HG03039 (cell line): ENCODE results near the gene LRRFIP2.

ENCODE experiments used
- ATAC-seq: cut with Tn5 transposase; IDR thresholded peaks from one replicate; pipeline ENCODE4 v1.9.1; 2021; ENCODE audit warnings: mild to moderate bottlenecking, moderate library complexity; ENCODE audit not compliant: unreplicated experiment

Gene LRRFIP2

DNA sequence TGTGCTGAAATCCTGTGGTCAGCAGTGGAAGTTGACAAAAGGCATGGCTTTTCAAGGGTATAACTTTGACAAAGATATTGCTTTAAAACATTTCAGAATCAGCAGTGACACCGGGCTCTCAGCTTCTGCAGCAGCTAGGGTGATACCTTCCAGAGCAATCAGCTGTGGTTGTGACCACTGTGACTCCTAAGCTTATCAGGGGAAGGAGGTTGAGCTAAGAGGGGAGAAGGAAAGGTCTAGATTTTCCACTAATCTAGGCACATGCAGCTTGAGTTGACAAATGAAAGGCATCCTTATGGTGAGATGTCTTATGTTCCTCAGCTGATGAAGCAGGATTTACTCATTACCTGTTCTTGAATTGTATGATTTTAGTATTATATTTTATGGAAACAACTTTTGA, 16.3 kb upstream of the LRRFIP2 start:
- ATAC-seq, result no peak

DNA sequence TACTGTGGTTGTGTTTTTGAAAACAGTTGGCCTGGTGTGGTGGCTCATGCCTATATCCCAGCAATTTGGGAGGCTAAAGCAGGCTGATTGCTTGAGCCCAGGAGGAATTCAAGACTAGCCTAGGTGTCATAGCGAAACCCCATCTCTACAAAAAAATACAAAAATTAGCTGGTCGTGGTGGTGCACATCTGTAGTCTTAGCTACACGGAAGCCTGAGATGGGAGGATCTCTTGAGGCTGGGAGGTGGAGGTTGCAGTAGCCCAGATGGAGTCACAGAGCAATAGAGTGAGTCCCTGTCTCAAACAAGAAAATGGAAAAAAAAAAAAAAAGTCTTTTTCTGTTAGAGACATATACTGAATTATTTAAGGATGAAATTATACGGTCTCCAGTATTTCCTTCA, 14.7 kb upstream of the LRRFIP2 start:
- ATAC-seq, result no peak

DNA sequence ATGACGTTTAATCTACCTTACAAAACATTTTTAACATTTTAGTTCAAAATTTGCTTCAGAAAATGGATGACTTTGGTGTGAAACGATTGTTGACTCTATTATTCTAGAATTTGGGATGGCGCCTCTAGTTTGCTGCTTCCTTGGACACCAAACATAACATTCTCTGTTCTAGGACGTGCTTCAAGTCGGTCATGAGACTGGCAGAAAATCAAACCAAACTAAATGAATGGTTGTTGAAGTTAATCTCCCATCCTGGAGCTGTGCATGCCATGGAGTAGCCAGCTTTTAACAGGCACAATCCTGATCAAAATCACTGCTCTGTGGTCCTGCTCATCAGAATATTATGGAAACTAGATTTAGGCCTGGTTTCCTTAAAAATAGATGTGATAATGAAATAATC, 9.6 kb upstream of the LRRFIP2 start:
- ATAC-seq, result no peak

DNA sequence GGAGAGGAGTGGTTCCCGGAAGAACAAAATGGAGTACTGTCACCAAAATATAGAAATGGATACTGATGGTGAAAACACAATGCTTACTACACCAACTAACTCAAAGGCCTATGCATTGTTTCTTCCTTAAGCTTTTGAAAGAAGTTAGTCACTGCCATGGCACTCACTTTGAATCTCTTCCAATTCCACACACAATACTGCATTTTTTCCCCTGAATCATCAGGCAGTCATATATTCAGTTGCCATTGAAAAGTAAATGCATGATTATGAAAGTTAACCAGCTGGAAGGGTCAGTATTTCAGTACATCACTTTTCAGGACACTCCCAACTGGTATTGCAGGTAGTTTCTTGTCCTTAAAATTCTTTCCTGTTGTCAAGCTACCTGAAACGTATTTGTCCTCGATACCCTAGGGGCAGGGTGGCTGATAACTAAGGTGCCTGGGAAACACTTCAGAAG, 9.0 kb upstream of the LRRFIP2 start:
- ATAC-seq, result no peak

DNA sequence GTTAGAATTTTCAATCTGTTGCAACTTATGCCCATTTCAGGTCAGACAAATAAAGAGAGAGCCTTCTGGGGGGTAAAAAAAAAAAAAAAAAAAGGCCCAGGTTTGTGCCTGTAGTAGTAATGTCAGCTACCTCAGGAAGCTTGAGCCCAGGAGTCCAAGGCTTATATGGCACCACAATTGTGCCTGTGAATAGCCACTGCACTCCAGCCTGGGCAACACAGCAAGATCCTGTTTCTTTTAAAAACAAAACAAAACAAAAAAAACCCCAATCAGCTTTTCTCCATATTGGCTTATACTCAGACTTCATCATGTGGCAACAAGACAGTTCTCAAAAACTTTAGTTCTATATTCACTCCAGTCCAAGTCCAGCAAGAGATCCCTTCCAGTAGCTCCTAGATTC, 8.4 kb upstream of the LRRFIP2 start:
- ATAC-seq, result no peak

DNA sequence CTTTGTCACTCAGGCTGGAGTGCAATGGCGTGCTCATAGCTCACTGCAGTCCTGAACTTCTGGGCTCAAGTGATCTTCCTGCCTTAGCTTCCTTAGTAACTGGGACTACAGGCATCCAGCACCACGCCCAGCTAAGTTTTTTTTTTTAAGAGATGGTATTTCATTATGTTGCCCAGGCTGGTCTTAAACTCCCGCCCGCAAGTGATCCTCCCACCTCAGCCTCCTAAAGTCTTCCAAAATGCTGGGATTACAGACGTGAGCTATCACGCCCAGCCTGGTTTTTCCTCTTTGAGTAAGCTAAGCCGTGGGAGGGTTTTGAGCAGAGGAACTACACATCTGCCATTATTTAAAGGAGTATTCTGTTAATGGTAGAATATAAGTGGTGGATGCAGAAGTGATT, 7.4 kb upstream of the LRRFIP2 start:
- ATAC-seq, result no peak

DNA sequence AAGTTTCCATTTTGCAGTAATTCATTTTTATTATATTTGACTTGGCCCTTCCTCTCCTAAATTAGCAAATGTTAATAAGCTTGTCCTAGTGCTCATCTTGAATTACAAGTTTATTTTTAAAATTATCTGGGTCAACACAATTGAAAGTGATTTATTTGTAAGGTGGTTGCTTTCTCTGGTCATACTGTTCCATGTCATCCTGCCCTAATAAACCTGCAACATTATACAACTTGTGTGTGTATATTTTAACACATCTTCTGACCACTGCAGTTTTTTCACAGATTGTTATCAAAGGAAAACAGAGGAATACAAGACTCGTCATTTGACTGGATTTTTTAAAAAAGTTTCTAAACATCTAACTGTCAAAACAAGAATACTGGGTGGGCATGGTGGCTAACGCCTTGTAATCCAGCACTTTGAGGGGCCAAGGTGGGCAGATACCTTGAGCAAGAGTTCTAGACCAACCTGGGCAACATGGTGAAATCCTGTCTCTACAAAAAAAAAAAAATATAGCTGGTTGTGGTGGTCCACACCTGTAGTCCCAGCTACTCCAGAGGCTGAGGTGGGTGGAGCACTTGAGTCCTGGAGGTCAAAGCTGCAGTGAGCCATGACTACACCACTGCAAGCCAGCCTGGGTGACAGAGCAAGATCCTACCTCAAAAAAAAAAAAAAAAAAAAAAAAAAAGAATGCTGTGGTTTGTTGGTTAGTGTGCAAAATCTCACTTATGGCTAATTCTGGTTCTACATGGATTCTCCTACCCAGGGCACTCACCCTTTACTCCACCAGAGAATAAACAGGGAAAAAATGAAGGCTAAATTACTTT, 5.0 kb upstream of the LRRFIP2 start:
- ATAC-seq, result no peak

DNA sequence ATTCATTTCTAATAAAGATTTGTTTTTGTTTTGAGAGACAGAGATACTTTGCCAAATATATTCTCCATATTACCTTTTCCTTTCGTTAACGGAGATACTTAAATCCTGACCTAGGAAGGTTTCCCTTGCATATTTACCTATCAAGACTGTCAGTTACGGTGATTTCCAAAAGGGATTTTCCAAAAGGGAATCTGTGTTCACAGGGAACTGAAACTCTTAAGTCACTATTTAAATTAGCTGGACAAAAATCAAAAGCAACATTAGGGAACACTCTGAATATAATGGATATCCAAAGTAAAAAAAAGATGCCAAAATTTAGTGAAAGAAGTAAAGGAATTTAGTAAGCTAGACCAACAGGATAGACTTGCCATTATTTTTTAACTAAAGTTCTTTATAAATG, 576 bp downstream of the LRRFIP2 start:
- no peak for ATAC-seq

DNA sequence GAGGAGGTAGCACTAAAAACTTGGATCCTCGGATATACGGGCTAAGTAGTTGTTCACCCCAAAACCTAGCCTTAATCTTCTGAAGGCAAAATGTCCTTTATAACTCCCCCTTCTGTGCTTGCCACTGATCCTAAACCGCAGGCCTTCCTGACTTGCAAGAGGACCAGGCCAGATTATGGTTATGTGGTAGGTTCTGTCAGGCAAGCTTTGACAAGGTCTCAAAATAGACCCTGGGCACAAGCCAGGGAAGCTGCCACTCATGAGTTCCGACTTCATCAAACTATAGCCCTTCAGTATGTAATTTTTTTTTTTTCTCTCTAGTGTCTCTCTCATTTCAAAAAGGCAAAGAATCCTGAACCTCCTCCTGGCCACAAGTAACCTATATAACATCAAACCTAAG, 3.2 kb downstream of the LRRFIP2 start:
- no peak for ATAC-seq

DNA sequence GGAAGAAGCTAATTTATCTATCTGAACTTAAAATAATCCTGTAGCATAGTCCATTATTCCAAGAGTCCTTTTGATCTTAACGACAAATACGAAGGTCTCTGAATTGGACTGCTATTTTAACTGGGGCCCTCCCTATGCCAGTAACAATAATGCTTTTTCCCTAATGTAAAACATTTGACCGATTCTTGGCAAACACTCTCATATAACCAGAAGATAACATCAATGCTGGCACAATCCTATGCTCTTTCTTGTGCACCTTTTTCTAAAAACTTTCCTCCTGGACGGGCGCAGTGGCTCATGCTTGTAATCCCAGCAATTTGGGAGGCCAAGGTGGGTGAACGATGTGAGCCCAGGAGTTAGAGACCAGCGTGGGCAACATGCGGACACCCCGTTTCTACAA, 3.9 kb downstream of the LRRFIP2 start:
- no peak for ATAC-seq

DNA sequence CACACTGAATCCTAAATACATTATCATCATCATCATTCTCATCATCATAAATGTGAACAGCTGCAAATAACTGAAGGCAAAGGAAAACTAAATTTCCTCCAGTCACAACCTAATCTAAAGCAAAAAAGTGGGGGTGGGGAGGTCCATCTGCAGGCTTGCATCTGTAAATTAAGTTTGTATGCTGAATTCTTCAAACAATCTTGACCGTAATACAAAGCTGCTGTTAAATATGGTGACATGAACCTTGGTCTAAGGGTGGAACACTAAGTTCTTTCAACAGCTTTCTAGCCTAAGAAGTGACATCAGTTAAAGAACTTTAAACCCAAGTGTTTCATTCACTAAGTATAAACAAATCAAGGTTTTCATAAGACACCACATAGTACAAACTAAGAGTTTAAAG, 4.3 kb downstream of the LRRFIP2 start:
- ATAC-seq, result no peak

DNA sequence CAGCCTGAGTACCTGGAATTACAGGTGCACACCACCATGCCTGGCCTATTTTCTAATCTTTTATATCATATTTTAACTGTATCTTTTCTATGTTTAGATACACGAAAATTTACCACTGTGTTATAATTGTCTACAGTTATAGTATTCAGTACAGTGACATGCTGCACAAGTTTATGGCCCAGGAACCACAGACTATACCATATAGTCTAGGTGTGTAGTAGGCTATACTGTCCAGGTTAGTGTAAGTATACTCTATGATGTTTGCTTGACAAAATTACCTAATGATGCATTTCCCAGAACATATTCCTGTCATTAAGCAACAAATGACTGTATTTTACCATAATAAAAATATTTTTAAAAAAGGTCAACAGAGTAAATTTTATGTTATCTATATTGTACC, 5.5 kb downstream of the LRRFIP2 start:
- ATAC-seq, result no peak

DNA sequence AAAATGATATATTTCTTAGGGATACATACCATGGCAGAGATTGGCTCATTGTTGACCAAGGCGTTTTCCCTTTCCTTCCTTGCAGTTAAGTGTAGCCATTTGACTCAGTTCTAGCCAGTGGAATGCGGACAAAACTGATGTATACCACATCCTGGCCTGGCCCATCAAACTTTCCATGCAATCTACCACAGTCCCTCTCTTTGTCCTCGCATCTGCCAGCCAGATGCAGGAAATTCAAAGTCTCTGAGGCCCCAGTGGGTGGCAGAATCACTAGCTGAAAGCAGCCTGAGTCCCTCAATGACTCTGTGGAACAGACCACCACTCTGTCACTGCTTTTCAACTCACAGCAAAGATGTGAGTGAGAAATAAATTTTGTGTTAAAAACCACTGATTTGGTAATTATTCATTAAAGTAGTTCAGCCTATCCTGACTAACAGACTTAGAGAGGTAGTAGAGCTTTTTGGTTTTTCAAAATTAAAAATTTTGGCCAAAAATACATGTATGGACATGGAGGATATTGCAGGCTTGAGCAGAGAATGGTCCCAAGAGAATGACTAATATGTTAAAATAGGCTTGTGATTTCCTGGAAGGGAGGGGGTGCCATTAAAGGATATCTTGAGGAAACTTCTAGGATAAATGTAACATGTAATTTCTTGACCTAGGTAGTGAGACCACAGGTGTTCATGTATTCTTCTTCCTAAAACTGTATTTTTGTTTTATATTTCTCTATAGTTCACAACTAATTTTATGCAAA, 10.9 kb downstream of the LRRFIP2 start:
- ATAC-seq, result no peak

DNA sequence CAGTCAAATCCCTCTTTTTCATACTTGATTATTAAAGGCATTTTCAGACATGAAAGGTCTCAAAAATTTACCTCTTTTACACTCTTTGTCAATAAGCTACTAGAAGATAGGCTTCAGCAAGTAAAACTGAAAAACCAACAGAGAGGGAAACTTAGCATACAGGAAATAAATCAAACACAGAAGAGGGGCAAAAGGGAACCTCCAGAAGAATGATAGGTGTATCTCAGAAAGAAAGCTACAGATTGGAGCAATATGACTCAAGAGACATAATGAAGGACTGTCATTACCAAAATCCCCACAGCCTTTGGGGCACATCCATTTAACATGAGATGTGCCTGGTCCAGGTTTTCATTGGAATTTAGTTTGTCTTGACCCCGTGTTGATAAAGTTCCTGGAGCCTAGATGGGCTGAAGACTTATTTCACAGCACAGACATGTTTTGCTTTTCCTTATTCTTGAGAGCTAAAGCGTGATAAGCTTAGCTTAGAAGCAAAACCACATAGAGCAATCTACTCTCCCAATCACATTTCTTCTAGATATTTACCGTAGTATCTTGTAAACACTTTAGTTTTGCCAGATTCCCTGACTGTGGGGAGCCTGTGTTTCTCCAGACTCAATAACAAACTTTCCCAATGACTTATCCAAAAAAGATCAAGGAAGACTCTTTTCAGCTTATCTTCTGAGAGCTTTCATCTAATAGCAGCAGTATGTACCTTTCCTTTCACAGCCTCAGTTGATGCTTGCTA, 11.7 kb downstream of the LRRFIP2 start:
- peak; percentile 83 for ATAC-seq

DNA sequence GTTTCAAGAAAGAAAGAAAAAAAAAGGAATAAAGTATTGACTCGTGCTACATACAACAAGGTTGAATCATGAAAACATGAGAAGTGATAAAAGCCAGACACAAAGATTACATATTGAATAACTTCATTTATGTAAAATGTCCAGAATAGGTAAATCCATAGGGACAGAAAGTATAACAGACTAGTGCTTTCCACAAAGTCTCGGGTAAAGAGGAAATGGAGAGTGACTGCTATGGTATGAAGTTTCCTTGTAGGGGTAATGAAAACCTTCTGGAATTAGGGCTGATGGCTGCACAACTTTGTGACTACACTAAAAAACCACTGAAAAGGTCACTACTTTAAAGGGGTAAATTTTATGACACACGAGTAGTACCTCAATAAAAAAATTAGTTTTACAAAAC, 13.0 kb downstream of the LRRFIP2 start:
- no peak for ATAC-seq

DNA sequence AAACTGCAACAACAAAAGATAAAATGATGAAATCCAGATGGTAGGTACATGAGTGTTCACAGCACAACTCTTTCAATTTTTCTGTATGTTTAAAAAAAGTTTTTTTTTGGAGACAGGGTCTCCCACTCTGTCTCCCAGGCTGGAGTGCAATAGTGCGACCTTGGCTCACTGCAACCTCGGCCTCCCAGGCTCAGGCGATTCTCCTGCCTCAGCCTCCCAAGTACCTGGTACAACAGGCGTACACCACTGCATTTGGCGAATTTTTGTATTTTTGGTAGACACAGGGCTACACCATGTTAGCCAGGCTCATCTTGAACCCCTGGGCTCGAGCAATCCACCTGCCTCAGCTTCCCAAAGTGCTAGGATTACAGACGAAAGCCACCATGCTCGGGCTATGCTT, 18.6 kb downstream of the LRRFIP2 start:
- no peak for ATAC-seq

DNA sequence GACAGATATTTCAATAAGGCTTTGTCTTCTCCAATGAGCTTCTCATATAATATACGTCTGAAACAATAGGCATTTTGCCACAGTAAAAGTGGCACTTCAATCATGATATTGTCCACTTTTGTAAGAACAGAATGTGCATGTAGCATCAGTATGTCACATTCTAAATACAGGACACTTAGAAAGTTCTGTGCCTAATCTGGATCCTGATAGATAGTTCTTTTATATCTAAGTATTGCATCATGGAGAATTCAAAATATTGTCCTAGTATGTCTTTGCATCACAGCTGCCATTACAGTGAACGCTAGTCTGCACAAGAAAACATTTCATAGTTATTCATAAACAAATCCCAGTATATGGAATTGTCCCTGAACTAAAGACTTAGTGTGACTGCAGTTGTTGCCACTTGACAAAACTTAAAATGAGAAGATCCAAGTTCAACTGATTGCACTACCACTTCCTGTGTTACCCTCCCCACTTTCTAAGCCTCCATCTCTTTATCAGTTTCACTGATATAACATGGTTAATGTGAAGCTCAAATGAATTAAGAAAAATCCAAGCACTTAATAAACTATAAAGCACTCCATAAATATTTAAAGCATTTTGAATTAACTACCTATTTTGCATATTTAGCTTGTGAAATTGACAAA, 19.6 kb downstream of the LRRFIP2 start:
- ATAC-seq, result no peak

DNA sequence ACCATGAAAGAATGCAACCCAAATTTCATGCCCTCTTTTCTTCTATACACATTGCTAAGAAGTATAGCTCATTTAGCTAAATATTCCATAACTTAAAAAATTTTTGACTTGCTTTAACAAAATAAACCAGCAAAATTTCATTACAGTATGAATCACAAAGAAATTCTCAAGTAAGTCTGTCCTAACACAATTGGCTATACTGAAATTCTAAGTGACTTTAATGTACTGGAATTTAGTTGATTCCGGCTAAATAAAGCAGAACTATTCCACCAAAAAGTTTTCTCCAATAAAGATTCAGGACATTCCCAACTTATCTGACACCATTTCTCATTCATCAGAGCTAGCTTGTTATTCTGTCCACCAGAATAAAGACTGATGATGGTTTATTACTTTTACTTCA, 23.8 kb downstream of the LRRFIP2 start:
- ATAC-seq, result no peak

DNA sequence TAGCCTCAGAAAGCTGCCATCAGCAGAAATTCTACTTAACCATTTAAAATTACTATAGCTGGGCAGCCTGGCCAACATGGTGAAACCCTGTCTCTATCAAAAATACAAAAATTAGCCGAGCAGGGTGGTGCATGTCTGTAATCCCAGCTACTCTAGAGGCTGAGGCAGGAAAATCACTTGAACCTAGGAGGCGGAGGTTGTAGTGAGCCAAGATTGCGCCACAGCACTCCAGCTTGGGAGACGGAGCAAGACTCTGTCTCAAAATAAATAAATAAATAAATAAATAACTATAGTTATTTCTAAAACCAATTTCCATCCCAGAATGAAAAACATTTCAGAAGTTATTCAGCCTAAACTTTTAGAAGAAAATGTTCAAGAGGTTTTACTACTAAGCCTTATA, 25.1 kb downstream of the LRRFIP2 start:
- no peak for ATAC-seq

DNA sequence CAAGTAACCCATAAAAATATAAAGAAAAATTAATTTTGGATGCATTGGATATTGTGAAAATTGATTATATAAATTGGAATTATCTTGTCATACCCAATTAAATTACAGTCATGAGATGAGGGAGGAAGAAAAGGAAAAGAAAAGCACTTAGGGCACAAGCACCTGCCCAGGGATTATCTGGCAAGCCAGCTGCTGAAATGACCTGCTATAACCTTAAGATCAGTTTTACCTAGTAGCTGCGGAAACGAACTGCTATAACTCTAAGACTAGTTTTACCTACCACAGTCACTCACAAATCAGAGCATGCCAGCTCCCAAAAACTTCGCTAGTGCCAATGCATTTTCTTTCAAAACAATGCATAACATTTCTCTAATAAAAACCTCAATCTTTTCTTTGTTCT, 26.2 kb downstream of the LRRFIP2 start:
- no peak for ATAC-seq

DNA sequence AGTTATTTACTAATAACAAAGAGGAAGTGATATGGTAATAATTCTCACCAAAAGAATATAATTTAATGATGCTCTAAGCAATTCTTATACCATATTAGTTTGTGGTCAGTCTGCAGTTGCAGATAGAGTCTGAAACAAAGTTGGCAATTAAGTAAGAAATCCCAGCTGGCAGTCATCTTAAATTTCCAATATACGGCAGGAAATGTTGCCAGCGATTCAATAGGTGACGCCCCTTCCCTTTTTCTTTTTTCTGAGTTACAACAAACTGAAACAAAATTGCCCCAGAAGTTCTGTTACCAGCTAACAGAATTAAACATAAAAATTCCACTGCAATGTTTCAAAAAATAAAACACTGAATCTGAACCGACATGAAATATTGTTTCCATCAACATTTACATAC, 26.7 kb downstream of the LRRFIP2 start:
- no peak for ATAC-seq
